Body of pancreas (tissue), 4 donors: ENCODE results near the gene PRDM16. TPM values are rescaled to one million over a fixed set of nuclear protein-coding genes. Genes with fewer than 3 reads are reported as not detected.

Experiments
- ATAC-seq: fragments of 150-250 bp; one replicate; pipeline ENCODE4 v1.9.1; 2016
- DNase-seq, 4 donors: peaks; one replicate each; pipeline ENCODE4 v3.0.0-alpha.2; 2019
- H3K27ac ChIP-seq, 4 donors: fragments of 200-600 bp; sonication (generic); 1 replicate in 3 of 4; 2 replicates in 1 of 4; pipeline versions ENCODE4 v1.5.1 to v1.6.1; 2016 to 2019; ENCODE audit warnings: mild to moderate bottlenecking in 1 of 4, mixed read lengths in 1 of 4, moderate library complexity in 1 of 4
- H3K27me3 ChIP-seq, 2 donors: fragments of 200-600 bp; sonication (generic); one replicate each; pipeline ENCODE4 v1.6.0; 2016; ENCODE audit warnings: mild to moderate bottlenecking in 1 of 2
- H3K36me3 ChIP-seq, 2 donors: fragments of 200-600 bp; sonication (generic); replicated peaks in 1 of 2; 2 replicates each; pipeline ENCODE4 v1.5.1; 2016; ENCODE audit warnings: low read depth in 2 of 2; ENCODE audit not compliant: insufficient read depth in 1 of 2
- H3K4me1 ChIP-seq: fragments of 200-600 bp; sonication (generic); one replicate; pipeline ENCODE4 v1.6.0; 2016
- H3K4me3 ChIP-seq, 2 donors: fragments of 200-600 bp; sonication (generic); 1 replicate in 1 of 2; 2 replicates in 1 of 2; pipeline ENCODE4 v1.5.1; 2016 to 2019
- H3K9me3 ChIP-seq, 3 donors: fragments of 200-600 bp; sonication (generic); 1 replicate in 2 of 3; 2 replicates in 1 of 3; pipeline ENCODE4 v1.5.1; 2016
- CTCF ChIP-seq, 7 experiments: fragments of 450-650 bp in 4 of 7; fragments of 200-600 bp in 3 of 7; sonication (generic) in 3 of 7; IDR thresholded peaks; one replicate each; pipeline ENCODE4 v1.5.1; 2016 to 2019; ENCODE audit warnings: antibody characterized with exemption in 7 of 7
- POLR2A ChIP-seq, 3 donors: fragments of 450-650 bp; IDR thresholded peaks; one replicate each; pipeline ENCODE4 v1.6.1; 2016; ENCODE audit warnings: antibody characterized with exemption in 3 of 3, mild to moderate bottlenecking in 2 of 3
- WGBS, 2 donors: methylation state at CpG; one replicate each; pipeline ENCODE4 v1.1.5; 2017; 5-methylcytosine and 5-hydroxymethylcytosine counted together
- intact Hi-C: fragments of 100-400 bp; cut with DNase I; formaldehyde crosslinking; loops from one replicate; pipeline ENCODE4 v1.15.1; 2023
- total RNA-seq, 2 donors: library from RNA; depleted of rRNA; stranded (reverse); fragments of >200 nt; gene quantifications; one replicate each; pipeline ENCODE4 v1.1.0, GENCODE V29; 2016

PRDM16 gene
- total RNA-seq, 2 donors from 2014 or later = 15.2 to 16.6 TPM

DNA sequence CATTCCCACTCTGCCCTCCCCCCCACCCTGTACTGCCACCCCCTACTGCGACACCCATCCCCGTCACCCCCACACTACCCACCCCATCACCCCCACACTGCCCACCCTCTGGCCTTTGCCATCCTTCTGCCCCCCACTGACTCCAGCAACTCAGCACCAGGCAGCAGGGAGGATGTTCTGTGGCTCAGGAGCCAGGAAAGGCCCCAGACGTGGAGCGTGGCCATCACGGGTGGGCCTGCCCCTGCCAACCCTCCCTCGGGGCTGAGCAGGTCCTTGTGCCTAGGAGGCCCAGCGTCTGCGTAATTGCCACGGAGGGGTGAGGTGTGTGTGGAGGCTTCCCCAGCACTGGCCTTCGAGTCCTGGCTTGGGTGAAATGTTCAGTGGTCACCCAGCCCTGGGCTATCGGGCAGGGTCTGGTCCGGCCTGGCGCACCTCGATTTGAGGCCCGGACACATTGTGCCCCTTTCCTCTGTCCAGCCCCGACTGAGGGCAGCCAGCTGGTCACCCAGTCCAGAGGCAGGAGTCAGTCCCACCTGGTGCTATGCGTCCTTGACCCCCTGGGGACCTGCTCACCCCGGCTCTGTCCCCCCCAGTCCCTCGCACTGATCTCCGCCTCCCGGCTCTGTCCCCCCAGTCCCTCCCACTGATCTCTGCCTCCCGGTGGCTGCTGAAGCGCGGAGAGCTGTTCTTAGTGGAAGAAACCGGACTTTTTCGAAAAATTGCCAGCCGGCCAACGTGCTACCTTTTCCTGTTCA, 408.4 kb downstream of the PRDM16 start:
- no peak for DNase-seq
- intact Hi-C loops = no loop called here
- H3K4me1 ChIP-seq = no peaks in the 10 kb centered on the region
- H3K9me3 ChIP-seq = no peaks in the 10 kb centered on the region
- no peaks in the 10 kb centered on the region for H3K27me3 ChIP-seq
- no peak for ATAC-seq
- H3K4me3 ChIP-seq = no peak overlapping the region
- TF ChIP-seq POLR2A (IDR thresholded peaks at IDR 0.05) = no peak
- TF ChIP-seq CTCF (IDR thresholded peaks at IDR 0.05) = no peak
- WGBS, 2 donors = 78 to 92% methylated on average over 12 to 25 of the region's 28 CpGs
- H3K36me3 ChIP-seq = peaks cover 0 to 3% of the 10 kb centered on the region in 2 donors
- H3K27ac ChIP-seq = no peak overlapping the region

DNA sequence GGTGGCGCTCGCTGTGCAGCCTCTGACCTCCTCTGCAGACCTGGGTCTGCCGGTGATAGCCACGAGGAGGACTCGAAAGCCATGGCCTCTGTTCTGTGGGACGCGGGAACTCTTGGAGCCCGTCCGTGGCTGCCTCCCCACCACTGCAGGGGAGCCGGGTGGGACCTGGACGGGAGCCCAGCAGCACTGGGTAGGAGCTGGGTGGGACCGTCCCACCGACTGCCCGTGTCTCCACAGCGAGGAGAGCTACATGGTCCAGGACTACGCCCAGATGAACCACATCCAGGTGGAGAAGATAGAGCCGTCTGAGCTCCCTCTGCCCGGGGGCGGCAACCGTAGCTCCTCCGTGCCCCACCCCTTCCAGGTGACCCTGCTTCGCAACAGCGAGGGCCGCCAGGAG, 409.2 kb downstream of the PRDM16 start:
- Histone ChIP-seq H3K27ac (no peak overlapping the region), H3K27me3 (no peaks in the 10 kb centered on the region), H3K4me3 (no peak overlapping the region), H3K4me1 (no peaks in the 10 kb centered on the region), H3K9me3 (no peaks in the 10 kb centered on the region), H3K36me3 (peaks cover 0 to 3% of the 10 kb centered on the region in 2 donors)
- WGBS, 2 donors = 88 to 92% methylated on average over 7 to 18 of the region's 24 CpGs
- intact Hi-C loops = no loop called here
- DNase-seq = no peak
- ATAC-seq = no peak
- TF ChIP-seq POLR2A (IDR thresholded peaks at IDR 0.05) (no peak), CTCF (IDR thresholded peaks at IDR 0.05) (no peak)

- Histone ChIP-seq H3K4me3 (no peak overlapping the region), H3K27ac (no peak overlapping the region), H3K27me3 (no peaks in the 10 kb centered on the region), H3K36me3 (no peaks in the 10 kb centered on the region), H3K9me3 (no peaks in the 10 kb centered on the region), H3K4me1 (peaks cover 7% of the 10 kb centered on the region)
- ATAC-seq (no peak), DNase-seq (no peak)
- intact Hi-C loops = no loop called here
- TF ChIP-seq POLR2A (IDR thresholded peaks at IDR 0.05) (no peak), CTCF (IDR thresholded peaks at IDR 0.05) (no peak)
- WGBS, 2 donors = 84 to 88% methylated on average over 13 to 28 of the region's 30 CpGs
Measured at GRCh38 chr1:3479511-3480368, 410.7 kb downstream of the PRDM16 start.

DNA sequence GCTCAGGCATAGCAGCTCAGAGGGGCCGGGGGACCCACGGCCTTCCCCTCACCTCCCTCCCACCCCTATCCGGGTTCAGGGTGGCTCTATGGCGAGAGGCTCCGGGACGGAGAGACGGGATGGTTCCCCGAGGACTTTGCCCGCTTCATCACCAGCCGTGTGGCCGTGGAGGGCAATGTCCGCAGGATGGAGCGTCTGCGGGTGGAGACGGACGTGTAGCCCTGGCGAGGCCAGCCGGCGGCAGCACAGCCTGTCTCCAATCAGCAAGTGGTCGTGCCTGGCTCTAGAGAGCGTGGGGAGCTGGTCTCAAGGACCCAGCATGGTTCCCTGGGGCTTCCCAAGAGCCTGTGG, 411.3 kb downstream of the PRDM16 start:
- no peaks in the 10 kb centered on the region for H3K9me3 ChIP-seq
- H3K27ac ChIP-seq = no peak overlapping the region
- H3K27me3 ChIP-seq = no peaks in the 10 kb centered on the region
- TF ChIP-seq CTCF (IDR thresholded peaks at IDR 0.05) = no peak
- no peak for TF ChIP-seq POLR2A (IDR thresholded peaks at IDR 0.05)
- WGBS, 2 donors = 70 to 87% methylated on average over 6 to 21 of the region's 21 CpGs
- intact Hi-C loops = no loop called here
- no peak for ATAC-seq
- peaks cover 7% of the 10 kb centered on the region for H3K4me1 ChIP-seq
- H3K36me3 ChIP-seq = no peaks in the 10 kb centered on the region
- DNase-seq = no peak
- H3K4me3 ChIP-seq = no peak overlapping the region
